ENCODE measurements around the gene CYP3A4.
"Not testable (repeated sequence)": the region's sequence is repeated elsewhere in the genome, so short reads cannot be mapped to it uniquely, and the experiment has no call there.

CYP3A4 gene

DNA sequence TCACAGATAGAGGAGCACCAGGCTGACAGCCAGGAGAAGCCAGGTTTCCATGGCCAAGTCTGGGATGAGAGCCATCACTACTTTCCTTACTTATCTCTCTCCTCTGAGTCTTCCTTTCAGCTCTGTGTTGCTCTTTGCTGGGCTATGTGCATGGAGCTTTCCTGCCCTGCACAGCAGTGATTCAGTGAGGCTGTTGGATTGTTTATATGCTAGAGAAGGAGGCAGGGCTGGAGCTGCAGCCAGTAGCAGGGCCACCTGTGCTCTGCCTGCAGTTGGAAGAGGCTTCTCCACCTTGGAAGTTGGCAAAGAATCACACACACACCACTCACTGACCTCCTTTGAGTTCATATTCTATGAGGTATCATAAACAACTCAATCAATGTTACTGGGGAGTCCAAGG, at the start of gene CYP3A4:
CYP3A4 (minus strand) TSS at position 178 of the 400 bp plus-strand sequence; CDS start at position 75, 103 bp downstream.
- no peak for DNase-seq (ENCODE audit: low read depth in 1 of 2, low spot score in 1 of 2)

DNA sequence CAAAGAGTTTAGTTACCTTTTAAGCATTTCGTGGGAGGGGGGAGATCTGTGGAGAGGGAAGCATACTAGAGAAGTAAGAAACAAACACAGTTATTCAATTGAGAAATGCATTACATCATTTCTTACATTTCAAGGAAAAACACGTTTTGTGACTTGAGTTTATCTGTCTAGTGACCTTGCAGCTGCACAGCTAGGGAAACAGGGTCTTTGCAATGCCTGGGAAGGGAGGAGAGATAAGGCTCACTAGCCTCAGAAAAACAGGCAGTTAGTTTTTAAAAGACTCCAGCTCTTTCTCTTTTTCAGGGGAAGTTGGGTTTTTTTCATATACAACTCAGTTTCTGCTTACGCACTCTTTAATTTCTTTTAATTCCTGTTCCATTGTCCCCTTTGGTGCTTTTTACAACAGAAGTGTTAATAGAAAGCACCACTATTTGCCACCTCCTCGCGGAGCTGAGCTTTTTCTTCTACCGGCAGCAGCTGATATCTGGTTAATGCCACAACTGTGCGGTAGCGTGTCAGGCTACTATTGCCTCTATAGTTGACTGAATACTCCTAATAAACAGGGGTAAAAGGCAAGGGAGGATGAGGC, 49.4 kb upstream of the CYP3A4 start:
- no peak for DNase-seq (ENCODE audit: low read depth in 1 of 2, low spot score in 1 of 2)

- DNase-seq (ENCODE audit: low read depth in 1 of 2, low spot score in 1 of 2): no peak
Observed at GRCh38 chr7:99831595-99831994, 47.6 kb upstream of the CYP3A4 start.

DNA sequence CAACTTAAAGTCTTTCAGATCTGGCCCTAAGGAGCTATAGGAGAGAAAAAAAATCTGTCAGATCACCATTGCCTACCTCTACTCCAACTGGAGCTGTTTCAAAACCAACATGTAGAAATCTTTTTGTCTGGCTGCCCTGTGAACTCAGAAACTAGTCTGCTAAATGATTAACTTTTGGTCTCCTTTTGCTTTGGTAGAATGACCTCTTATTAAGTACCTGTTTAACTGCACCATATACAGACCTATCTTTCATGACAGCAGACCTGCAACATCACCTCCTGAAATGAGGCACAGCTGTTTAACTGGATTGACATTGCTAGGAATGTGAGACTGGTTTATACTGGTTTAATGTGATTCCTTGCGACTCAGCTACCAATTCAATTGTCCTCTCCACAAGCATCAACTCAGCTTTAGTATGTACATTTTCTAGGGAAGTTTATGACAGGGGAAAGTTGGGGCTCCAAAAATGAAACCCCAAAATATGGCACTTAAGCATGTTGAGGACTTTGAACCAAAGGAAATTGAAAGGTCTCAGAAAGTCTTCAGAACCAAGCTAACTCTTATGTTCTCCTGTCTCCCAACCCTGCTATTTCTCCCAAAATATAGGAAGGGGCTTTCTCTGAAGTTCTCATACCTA, 45.7 kb upstream of the CYP3A4 start:
- no peak for DNase-seq (ENCODE audit: low read depth in 1 of 2, low spot score in 1 of 2)

DNA sequence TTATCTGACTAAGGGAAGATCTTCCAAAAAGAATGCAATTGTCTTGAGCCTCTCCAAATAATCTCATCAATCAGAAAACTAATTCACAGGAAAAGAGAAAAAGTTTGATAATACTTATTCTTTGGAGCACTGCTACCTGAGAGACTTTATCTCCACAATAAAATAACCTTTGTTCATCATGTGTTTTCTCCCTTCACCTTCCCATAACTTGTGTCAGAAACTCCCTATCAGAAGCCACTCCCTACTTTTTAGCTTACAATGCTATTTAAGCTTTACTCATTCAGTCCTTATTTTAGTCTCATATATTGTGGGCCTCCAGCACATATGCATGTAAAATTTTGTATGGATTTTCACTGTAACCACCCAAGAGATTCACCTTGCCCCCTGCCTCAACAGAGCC, 44.8 kb upstream of the CYP3A4 start:
- no peak for DNase-seq (ENCODE audit: low read depth in 1 of 2, low spot score in 1 of 2)

GRCh38 chr7:99827040-99827778, 43.2 kb upstream of the CYP3A4 start:
- DNase-seq (ENCODE audit: low read depth in 1 of 2, low spot score in 1 of 2): no peak

GRCh38 chr7:99825873-99826272, 41.9 kb upstream of the CYP3A4 start:
- no peak for DNase-seq (ENCODE audit: low read depth in 1 of 2, low spot score in 1 of 2)

DNA sequence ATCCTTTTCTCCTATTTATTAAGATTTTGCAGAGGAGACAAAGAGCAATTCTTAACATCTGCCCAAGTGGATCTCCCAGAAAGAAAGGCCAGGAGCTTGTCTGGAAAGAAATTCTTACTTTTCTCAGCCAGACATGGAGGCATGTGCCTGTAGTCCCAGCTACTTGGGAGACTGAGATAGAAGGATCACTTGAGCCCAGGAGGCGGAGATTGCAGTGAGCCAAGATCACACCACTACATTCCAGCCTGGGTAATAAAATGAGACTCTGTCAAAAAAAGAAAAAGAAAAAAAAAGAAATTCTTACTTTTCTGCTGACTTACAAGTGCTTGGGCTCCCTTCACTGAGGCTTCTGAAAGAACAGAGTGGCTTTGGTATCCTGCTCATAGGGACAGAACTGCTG, 41.5 kb upstream of the CYP3A4 start:
- no peak for DNase-seq (ENCODE audit: low read depth in 1 of 2, low spot score in 1 of 2)

GRCh38 chr7:99824091-99824490, 40.1 kb upstream of the CYP3A4 start:
- DNase-seq (ENCODE audit: low read depth in 1 of 2, low spot score in 1 of 2): no peak

GRCh38 chr7:99822731-99823718, 39.0 kb upstream of the CYP3A4 start:
- DNase-seq (ENCODE audit: low read depth in 1 of 2, low spot score in 1 of 2): no peak

GRCh38 chr7:99820408-99821027, 36.5 kb upstream of the CYP3A4 start:
- no peak for DNase-seq (ENCODE audit: low read depth in 1 of 2, low spot score in 1 of 2)

GRCh38 chr7:99808766-99809165, 24.8 kb upstream of the CYP3A4 start:
- no peak for DNase-seq (ENCODE audit: low read depth in 1 of 2, low spot score in 1 of 2)

- DNase-seq (ENCODE audit: low read depth in 1 of 2, low spot score in 1 of 2): no peak
Observed at GRCh38 chr7:99806839-99807478, 23.0 kb upstream of the CYP3A4 start.

DNA sequence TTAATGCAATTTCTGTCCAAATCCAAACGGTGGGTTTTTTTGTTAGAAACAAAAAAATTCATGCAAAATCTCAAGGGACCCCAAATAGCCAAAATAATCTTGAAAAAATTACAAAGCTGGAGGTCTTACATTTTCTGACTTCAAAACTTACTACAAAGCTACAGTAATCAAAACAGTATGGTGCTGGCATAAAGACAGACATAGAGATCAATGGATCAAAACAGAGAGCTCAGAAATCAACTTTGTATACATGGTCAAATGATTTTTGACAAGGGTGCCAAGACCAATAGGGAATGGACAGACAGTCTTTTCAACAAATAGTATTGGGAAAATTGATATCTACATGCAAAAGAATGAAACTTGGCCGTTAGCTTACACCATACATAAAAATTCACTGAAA, 21.7 kb upstream of the CYP3A4 start:
- DNase-seq (ENCODE audit: low read depth in 1 of 2, low spot score in 1 of 2): no peak

- not testable (repeated sequence) for DNase-seq (ENCODE audit: low read depth in 1 of 2, low spot score in 1 of 2)
Observed at GRCh38 chr7:99803118-99803517, 19.1 kb upstream of the CYP3A4 start.

GRCh38 chr7:99801407-99801806, 17.4 kb upstream of the CYP3A4 start:
- DNase-seq (ENCODE audit: low read depth in 1 of 2, low spot score in 1 of 2): not testable (repeated sequence)

DNA sequence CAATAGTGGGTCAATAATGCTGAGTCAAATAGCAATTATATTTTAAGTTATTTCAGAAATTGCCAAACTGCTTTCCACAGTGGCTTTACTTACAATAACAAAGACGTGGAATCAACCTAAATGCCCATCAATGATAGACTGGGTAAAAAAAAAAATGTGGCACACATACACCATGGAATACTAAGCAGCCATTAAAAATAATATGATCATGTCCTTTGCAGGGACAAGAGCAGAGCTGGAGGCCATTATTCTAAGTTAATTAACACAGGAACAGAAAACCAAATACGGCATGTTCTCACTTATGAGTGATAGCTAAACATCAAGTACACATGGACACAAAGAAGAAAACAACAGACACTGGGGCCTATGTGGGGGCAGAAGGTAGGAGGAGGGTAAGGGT, 15.0 kb upstream of the CYP3A4 start:
- no peak for DNase-seq (ENCODE audit: low read depth in 1 of 2, low spot score in 1 of 2)

GRCh38 chr7:99795864-99796263, 11.9 kb upstream of the CYP3A4 start:
- not testable (repeated sequence) for DNase-seq (ENCODE audit: low read depth in 1 of 2, low spot score in 1 of 2)

DNA sequence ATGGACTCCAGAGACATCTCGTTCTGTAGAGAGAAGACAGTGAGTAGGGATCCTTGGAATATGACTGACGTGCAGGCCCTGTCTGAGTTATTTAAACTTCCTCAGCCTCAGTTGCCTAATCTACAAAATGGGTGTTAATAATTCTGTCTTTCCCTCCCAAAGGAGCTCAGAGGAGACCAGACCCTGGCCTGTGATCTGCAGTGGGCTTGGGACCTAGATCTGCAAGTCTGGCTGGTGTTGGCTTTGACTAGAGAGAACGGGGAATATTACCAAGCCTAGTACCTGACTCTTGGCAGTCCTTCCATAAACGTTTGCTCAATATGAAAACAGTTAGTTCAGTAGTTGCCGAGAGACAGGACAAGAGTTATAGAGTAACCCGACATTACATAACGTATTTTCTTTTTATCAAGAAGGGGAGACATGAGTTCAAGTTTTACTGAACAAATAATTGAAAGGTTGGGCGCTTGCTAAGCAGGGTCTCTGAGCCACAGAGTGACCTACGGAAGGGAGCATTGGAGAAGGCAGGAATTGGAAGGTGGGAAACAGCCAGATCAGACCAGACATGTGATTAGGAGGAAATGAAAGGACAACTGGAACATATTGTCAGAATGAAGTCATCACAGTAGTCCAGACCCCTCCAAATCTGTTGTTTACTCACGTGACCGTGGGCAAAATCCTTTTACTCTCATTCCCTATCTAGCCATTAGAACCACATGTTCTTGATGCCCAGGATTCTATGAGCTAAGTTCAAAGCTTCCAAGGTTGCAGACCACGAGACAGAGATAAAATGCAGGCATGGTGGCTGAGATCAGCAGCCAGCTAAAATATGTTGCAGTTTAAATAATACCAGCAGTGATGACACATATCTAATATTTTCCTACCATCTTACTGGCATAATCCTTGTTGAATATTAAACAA, 10.9 kb upstream of the CYP3A4 start:
- DNase-seq (ENCODE audit: low read depth in 1 of 2, low spot score in 1 of 2): no peak

Measured in activated CD4-positive, alpha-beta T cell treated with anti-CD3 and anti-CD28 coated beads, Interleukin-2, amount 50 U/mL, for 24 hours (primary cell).